HEK293 (cell line): ENCODE results near the gene BDP1.

ENCODE experiments used
- FEZF1 ChIP-seq: fragments of 450-650 bp; formaldehyde crosslinking; IDR thresholded peaks from 2 replicates; pipeline ENCODE4 v1.5.1; 2016; ENCODE audit warnings: missing biosample characterization, missing genetic modification characterization
- GLI2 ChIP-seq: fragments of 450-650 bp; formaldehyde crosslinking; IDR thresholded peaks from 2 replicates; pipeline ENCODE4; 2017; ENCODE audit warnings: missing biosample characterization, missing genetic modification characterization, low read depth, borderline replicate concordance
- PBX3 ChIP-seq: sonication (generic); formaldehyde crosslinking; IDR thresholded peaks from 2 replicates; pipeline ENCODE4 v1.8.1; 2022; ENCODE audit warnings: mild to moderate bottlenecking, moderate library complexity, missing genetic modification reagents
- PRDM2 ChIP-seq: fragments of 450-650 bp; formaldehyde crosslinking; IDR thresholded peaks from 2 replicates; pipeline ENCODE4 v1.5.1; 2016; ENCODE audit warnings: missing biosample characterization, missing genetic modification characterization, borderline replicate concordance
- REPIN1 ChIP-seq: fragments of 450-650 bp; formaldehyde crosslinking; IDR thresholded peaks from 2 replicates; pipeline ENCODE4 v1.5.1; 2017; ENCODE audit warnings: missing biosample characterization, missing genetic modification characterization, low read depth
- YY2 ChIP-seq: fragments of 450-650 bp; formaldehyde crosslinking; IDR thresholded peaks from 2 replicates; pipeline ENCODE4 v1.5.1; 2016; ENCODE audit warnings: missing biosample characterization, missing genetic modification characterization
- ZBTB8A ChIP-seq: fragments of 450-650 bp; formaldehyde crosslinking; IDR thresholded peaks from 2 replicates; pipeline ENCODE4 v1.5.1; 2016; ENCODE audit warnings: missing biosample characterization, missing genetic modification characterization
- ZFP3 ChIP-seq: fragments of 450-650 bp; formaldehyde crosslinking; IDR thresholded peaks from 2 replicates; pipeline ENCODE4 v1.5.1; 2016; ENCODE audit warnings: low read depth, missing biosample characterization, missing genetic modification characterization
- ZNF214 ChIP-seq: fragments of 450-650 bp; formaldehyde crosslinking; IDR thresholded peaks from 2 replicates; pipeline ENCODE4 v1.5.1; 2017; ENCODE audit warnings: missing biosample characterization, mild to moderate bottlenecking, missing genetic modification characterization, borderline replicate concordance
- ZNF398 ChIP-seq: fragments of 450-650 bp; formaldehyde crosslinking; IDR thresholded peaks from 2 replicates; pipeline ENCODE4 v1.5.1; 2017; ENCODE audit warnings: missing biosample characterization, missing genetic modification characterization
- ZNF423 ChIP-seq: fragments of 450-650 bp; formaldehyde crosslinking; IDR thresholded peaks from 2 replicates; pipeline ENCODE4 v1.5.1; 2016; ENCODE audit warnings: missing biosample characterization, missing genetic modification characterization
- ZNF514 ChIP-seq: fragments of 450-650 bp; formaldehyde crosslinking; IDR thresholded peaks from 2 replicates; pipeline ENCODE4 v1.5.1; 2016; ENCODE audit warnings: missing biosample characterization, missing genetic modification characterization
- ZNF518A ChIP-seq: fragments of 450-650 bp; formaldehyde crosslinking; conservative IDR thresholded peaks from 2 replicates; pipeline ENCODE4 v1.5.1; 2016; ENCODE audit warnings: low read depth, missing biosample characterization, missing genetic modification characterization
- ZNF580 ChIP-seq: fragments of 450-650 bp; formaldehyde crosslinking; IDR thresholded peaks from 2 replicates; pipeline ENCODE4 v1.5.1; 2016; ENCODE audit warnings: missing biosample characterization, missing genetic modification characterization
- ZNF621 ChIP-seq: fragments of 450-650 bp; formaldehyde crosslinking; IDR thresholded peaks from 2 replicates; pipeline ENCODE4 v1.5.1; 2017; ENCODE audit warnings: missing biosample characterization, missing genetic modification characterization
- ZNF623 ChIP-seq: fragments of 450-650 bp; formaldehyde crosslinking; IDR thresholded peaks from 2 replicates; pipeline ENCODE4 v1.5.1; 2016; ENCODE audit warnings: missing biosample characterization, missing genetic modification characterization
- ZNF654 ChIP-seq: fragments of 450-650 bp; formaldehyde crosslinking; IDR thresholded peaks from 2 replicates; pipeline ENCODE4 v1.5.1; 2016; ENCODE audit warnings: low read depth, missing biosample characterization, missing genetic modification characterization
- ZNF837 ChIP-seq: fragments of 450-650 bp; formaldehyde crosslinking; IDR thresholded peaks from 2 replicates; pipeline ENCODE4 v1.5.1; 2016; ENCODE audit warnings: missing biosample characterization, missing genetic modification characterization

BDP1 gene

GRCh38 chr5:71564895-71565294 lies 109.4 kb downstream of the BDP1 start (continued):
- TF ChIP-seq PRDM2 (tag by site-specific recombination) (no peak), ZNF398 (no peak), ZNF514 (tag by site-specific recombination) (no peak), ZNF837 (tag by site-specific recombination) (no peak), GLI2 (tag by site-specific recombination) (no peak), ZNF214 (tag by site-specific recombination) (no peak), YY2 (tag by site-specific recombination) (no peak), ZNF580 (tag by site-specific recombination) (no peak), REPIN1 (tag by site-specific recombination) (no peak), ZNF518A (no peak), ZFP3 (tag by site-specific recombination) (no peak), ZNF423 (tag by site-specific recombination) (no peak), ZBTB8A (tag by site-specific recombination) (no peak), ZNF654 (tag by site-specific recombination) (no peak), ZNF623 (tag by site-specific recombination) (no peak), PBX3 (no peak), ZNF621 (tag by site-specific recombination) (no peak), FEZF1 (tag by site-specific recombination) (no peak)
